ENCODE data around the gene LRRFIP2.
"Not testable (repeated sequence)": the region's sequence is repeated elsewhere in the genome, so short reads cannot be mapped to it uniquely, and the experiment has no call there.

Gene LRRFIP2

GRCh38 chr3:37149257-37149656, 25.1 kb downstream of the LRRFIP2 start:
- Histone ChIP-seq H3K9me3 (ENCODE audit: low read length) (no peaks in the 10 kb centered on the region), H3K36me3 (ENCODE audit: insufficient read depth, low read length) (peaks cover 20% of the 10 kb centered on the region), H3K27me3 (ENCODE audit: insufficient read depth, low read length) (no peaks in the 10 kb centered on the region), H2AFZ (ENCODE audit: low read depth, low read length) (no peak overlapping the region), H3K4me1 (ENCODE audit: insufficient read depth, low read length) (no peaks in the 10 kb centered on the region), H3K4me3 (ENCODE audit: low read length) (no peak overlapping the region)

GRCh38 chr3:37148208-37148607, 26.2 kb downstream of the LRRFIP2 start:
- H3K36me3 ChIP-seq (ENCODE audit: insufficient read depth, low read length), result peaks cover 16% of the 10 kb centered on the region

GRCh38 chr3:37147666-37148065, 26.7 kb downstream of the LRRFIP2 start:
- Histone ChIP-seq H3K9me3 (ENCODE audit: low read length) (peaks cover 3% of the 10 kb centered on the region), H3K36me3 (ENCODE audit: insufficient read depth, low read length) (peaks cover 21% of the 10 kb centered on the region), H3K4me1 (ENCODE audit: insufficient read depth, low read length) (no peaks in the 10 kb centered on the region), H2AFZ (ENCODE audit: low read depth, low read length) (no peak overlapping the region), H3K27me3 (ENCODE audit: insufficient read depth, low read length) (no peaks in the 10 kb centered on the region), H3K4me3 (ENCODE audit: low read length) (no peak overlapping the region)

More at GRCh38 chr3:37148208-37148607, 26.2 kb downstream of the LRRFIP2 start:
- Histone ChIP-seq H3K27me3 (ENCODE audit: insufficient read depth, low read length) (no peaks in the 10 kb centered on the region), H3K4me1 (ENCODE audit: insufficient read depth, low read length) (no peaks in the 10 kb centered on the region), H3K4me3 (ENCODE audit: low read length) (no peak overlapping the region), H3K9me3 (ENCODE audit: low read length) (no peaks in the 10 kb centered on the region), H2AFZ (ENCODE audit: low read depth, low read length) (no peak overlapping the region)

- not testable (repeated sequence) for H3K9me3 ChIP-seq (ENCODE audit: low read length); H3K4me1 ChIP-seq (ENCODE audit: insufficient read depth, low read length); H3K4me3 ChIP-seq (ENCODE audit: low read length); H3K27me3 ChIP-seq (ENCODE audit: insufficient read depth, low read length); H2AFZ ChIP-seq (ENCODE audit: low read depth, low read length)
- H3K36me3 ChIP-seq (ENCODE audit: insufficient read depth, low read length), result peaks cover 22% of the 10 kb centered on the region
These were observed 27.5 kb downstream of the LRRFIP2 start for GRCh38 chr3:37146927-37147326.

DNA sequence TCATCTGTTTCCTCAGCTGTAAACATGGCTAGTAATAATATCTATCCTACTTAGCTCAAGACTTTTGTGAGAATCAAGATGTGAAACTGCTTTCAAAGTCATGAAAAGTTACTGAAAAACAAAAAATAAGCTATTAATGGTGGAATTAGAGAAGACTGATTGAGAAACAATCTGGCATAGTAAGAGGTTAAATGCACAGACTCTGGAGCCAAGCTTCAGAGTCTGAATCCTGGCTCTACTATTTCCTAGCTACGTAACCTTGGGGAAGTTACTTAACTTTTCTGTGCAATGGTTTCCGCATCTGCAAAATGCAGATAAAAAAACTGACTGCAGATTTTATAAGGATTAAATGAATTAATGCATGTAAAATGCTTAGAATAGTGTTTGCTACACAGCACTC, 28.8 kb downstream of the LRRFIP2 start:
- peaks cover 3% of the 10 kb centered on the region for H3K9me3 ChIP-seq (ENCODE audit: low read length)
- H3K36me3 ChIP-seq (ENCODE audit: insufficient read depth, low read length), result peaks cover 22% of the 10 kb centered on the region
- H3K4me1 ChIP-seq (ENCODE audit: insufficient read depth, low read length), result no peaks in the 10 kb centered on the region
- H3K27me3 ChIP-seq (ENCODE audit: insufficient read depth, low read length), result no peaks in the 10 kb centered on the region
- no peak overlapping the region for H3K4me3 ChIP-seq (ENCODE audit: low read length)
- no peak overlapping the region for H2AFZ ChIP-seq (ENCODE audit: low read depth, low read length)

DNA sequence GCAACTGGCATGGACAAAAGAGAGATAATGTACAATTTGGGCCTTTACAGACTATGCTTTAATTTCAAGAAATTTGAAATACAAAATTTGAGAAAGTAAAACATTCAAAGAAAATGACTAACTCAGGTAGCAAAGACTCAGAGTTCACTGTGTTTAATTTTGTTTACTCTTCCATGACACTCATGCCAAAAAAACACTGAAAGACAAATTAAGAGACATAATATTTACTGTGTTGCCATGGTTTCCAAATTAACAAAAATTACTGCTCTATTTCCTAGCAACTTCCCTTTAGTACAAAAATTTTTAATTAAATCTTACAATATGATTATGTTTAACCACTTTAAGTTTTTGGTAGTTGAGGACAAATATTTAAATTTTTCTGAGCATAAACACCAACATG, 29.6 kb downstream of the LRRFIP2 start:
- Histone ChIP-seq H3K9me3 (ENCODE audit: low read length) (peaks cover 3% of the 10 kb centered on the region), H3K36me3 (ENCODE audit: insufficient read depth, low read length) (peaks cover 22% of the 10 kb centered on the region), H3K4me3 (ENCODE audit: low read length) (no peak overlapping the region), H3K4me1 (ENCODE audit: insufficient read depth, low read length) (no peaks in the 10 kb centered on the region), H3K27me3 (ENCODE audit: insufficient read depth, low read length) (no peaks in the 10 kb centered on the region), H2AFZ (ENCODE audit: low read depth, low read length) (no peak overlapping the region)

GRCh38 chr3:37143821-37144220, 30.6 kb downstream of the LRRFIP2 start:
- Histone ChIP-seq H3K27me3 (ENCODE audit: insufficient read depth, low read length) (no peaks in the 10 kb centered on the region), H3K4me3 (ENCODE audit: low read length) (no peak overlapping the region), H2AFZ (ENCODE audit: low read depth, low read length) (no peak overlapping the region), H3K36me3 (ENCODE audit: insufficient read depth, low read length) (peaks cover 22% of the 10 kb centered on the region), H3K4me1 (ENCODE audit: insufficient read depth, low read length) (no peaks in the 10 kb centered on the region), H3K9me3 (ENCODE audit: low read length) (peaks cover 3% of the 10 kb centered on the region)

GRCh38 chr3:37141676-37142075, 32.7 kb downstream of the LRRFIP2 start:
- Histone ChIP-seq H3K4me3 (ENCODE audit: low read length) (no peak overlapping the region), H3K9me3 (ENCODE audit: low read length) (peaks cover 3% of the 10 kb centered on the region), H3K36me3 (ENCODE audit: insufficient read depth, low read length) (peaks cover 9% of the 10 kb centered on the region), H2AFZ (ENCODE audit: low read depth, low read length) (no peak overlapping the region), H3K27me3 (ENCODE audit: insufficient read depth, low read length) (no peaks in the 10 kb centered on the region), H3K4me1 (ENCODE audit: insufficient read depth, low read length) (no peaks in the 10 kb centered on the region)

DNA sequence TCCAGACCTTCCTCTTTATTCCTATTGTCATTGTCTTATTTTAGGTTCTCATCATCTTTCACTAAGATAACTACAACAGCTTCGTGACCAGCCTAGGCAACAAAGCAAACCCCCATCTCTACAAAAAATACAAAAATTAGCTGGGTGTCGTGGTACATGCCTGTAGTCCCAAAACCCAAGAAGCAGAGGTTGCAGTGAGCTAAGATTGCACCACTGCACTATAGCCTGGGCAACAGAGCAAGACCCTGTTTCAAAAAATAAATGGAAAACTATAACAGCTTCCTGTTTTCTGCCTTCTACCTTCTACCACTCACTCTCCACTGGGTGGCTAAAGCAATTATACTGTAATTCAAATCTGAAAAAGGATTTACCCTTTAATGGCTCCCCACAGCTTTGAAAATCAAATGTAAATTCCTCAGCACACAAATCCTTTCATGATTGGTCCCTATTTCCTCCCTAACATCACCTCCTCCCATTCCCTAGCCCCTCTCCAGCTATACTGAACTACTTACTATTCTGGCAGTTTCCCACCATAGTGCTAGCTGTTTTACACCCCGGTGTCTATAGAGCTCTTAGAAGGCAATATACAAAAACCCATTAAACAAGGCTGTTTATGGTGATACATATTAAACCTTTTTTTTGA, 33.4 kb downstream of the LRRFIP2 start:
- H3K4me1 ChIP-seq (ENCODE audit: insufficient read depth, low read length), result no peaks in the 10 kb centered on the region
- no peak overlapping the region for H2AFZ ChIP-seq (ENCODE audit: low read depth, low read length)
- H3K9me3 ChIP-seq (ENCODE audit: low read length), result peaks cover 3% of the 10 kb centered on the region
- H3K36me3 ChIP-seq (ENCODE audit: insufficient read depth, low read length), result peaks cover 9% of the 10 kb centered on the region
- no peaks in the 10 kb centered on the region for H3K27me3 ChIP-seq (ENCODE audit: insufficient read depth, low read length)
- no peak overlapping the region for H3K4me3 ChIP-seq (ENCODE audit: low read length)

DNA sequence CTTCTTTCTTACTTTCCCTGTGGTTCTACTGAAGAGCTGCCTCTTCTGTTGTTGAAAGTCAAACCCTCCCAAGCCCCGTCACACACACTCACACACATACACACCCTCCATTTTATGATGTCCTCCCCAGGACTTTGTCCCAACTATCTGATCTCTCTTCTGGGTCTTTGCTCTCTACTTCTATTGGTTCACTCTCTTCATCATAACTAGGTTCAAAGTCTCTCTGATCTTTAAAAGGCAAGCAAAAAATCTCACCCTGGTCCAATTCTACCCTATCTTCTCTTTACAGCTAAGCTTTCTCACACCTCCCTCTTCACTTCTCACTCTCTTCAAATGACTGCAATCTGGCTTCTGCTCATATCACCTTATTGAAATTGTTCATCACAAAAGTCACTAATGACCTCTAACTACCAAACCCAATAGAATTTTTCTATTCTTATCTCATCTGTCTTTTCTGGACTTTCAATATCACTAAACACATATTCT, 34.8 kb downstream of the LRRFIP2 start:
- H3K27me3 ChIP-seq (ENCODE audit: insufficient read depth, low read length), result no peaks in the 10 kb centered on the region
- no peak overlapping the region for H3K4me3 ChIP-seq (ENCODE audit: low read length)
- no peaks in the 10 kb centered on the region for H3K4me1 ChIP-seq (ENCODE audit: insufficient read depth, low read length)
- H3K9me3 ChIP-seq (ENCODE audit: low read length), result peaks cover 3% of the 10 kb centered on the region
- no peak overlapping the region for H2AFZ ChIP-seq (ENCODE audit: low read depth, low read length)
- peaks cover 7% of the 10 kb centered on the region for H3K36me3 ChIP-seq (ENCODE audit: insufficient read depth, low read length)

- no peaks in the 10 kb centered on the region for H3K4me1 ChIP-seq (ENCODE audit: insufficient read depth, low read length)
- no peak overlapping the region for H3K4me3 ChIP-seq (ENCODE audit: low read length)
- peaks cover 5% of the 10 kb centered on the region for H3K36me3 ChIP-seq (ENCODE audit: insufficient read depth, low read length)
- no peak overlapping the region for H2AFZ ChIP-seq (ENCODE audit: low read depth, low read length)
- H3K9me3 ChIP-seq (ENCODE audit: low read length), result peaks cover 3% of the 10 kb centered on the region
- no peaks in the 10 kb centered on the region for H3K27me3 ChIP-seq (ENCODE audit: insufficient read depth, low read length)
These were observed 35.6 kb downstream of the LRRFIP2 start for GRCh38 chr3:37138816-37139215.

- Histone ChIP-seq H3K4me3 (ENCODE audit: low read length) (no peak overlapping the region), H2AFZ (ENCODE audit: low read depth, low read length) (no peak overlapping the region), H3K36me3 (ENCODE audit: insufficient read depth, low read length) (no peaks in the 10 kb centered on the region), H3K9me3 (ENCODE audit: low read length) (no peaks in the 10 kb centered on the region), H3K27me3 (ENCODE audit: insufficient read depth, low read length) (no peaks in the 10 kb centered on the region), H3K4me1 (ENCODE audit: insufficient read depth, low read length) (no peaks in the 10 kb centered on the region)
These were observed 36.9 kb downstream of the LRRFIP2 start for GRCh38 chr3:37137516-37137915.

- Histone ChIP-seq H2AFZ (ENCODE audit: low read depth, low read length) (no peak overlapping the region), H3K36me3 (ENCODE audit: insufficient read depth, low read length) (no peaks in the 10 kb centered on the region), H3K4me1 (ENCODE audit: insufficient read depth, low read length) (peaks cover 6% of the 10 kb centered on the region), H3K27me3 (ENCODE audit: insufficient read depth, low read length) (no peaks in the 10 kb centered on the region), H3K4me3 (ENCODE audit: low read length) (no peak overlapping the region), H3K9me3 (ENCODE audit: low read length) (no peaks in the 10 kb centered on the region)
These were observed 38.3 kb downstream of the LRRFIP2 start for GRCh38 chr3:37136067-37136466.

DNA sequence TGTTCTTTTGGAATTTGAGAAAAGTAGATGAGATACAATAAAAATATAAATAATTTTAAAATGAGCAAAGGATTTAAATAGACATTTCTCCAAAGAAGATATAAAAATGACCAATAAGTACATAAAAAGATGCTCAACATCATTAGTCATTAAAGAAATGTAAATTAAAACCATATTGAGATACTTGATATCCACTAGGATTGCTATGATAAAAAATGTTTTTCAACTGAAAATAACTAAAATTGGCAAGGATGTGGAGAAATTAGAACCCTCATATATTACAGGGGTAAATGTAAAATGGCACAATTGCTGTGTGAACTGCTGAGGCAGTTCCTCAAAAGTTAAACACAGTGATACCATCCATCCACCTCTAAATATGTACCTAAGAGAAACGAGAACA, 38.8 kb downstream of the LRRFIP2 start:
- Histone ChIP-seq H3K4me1 (ENCODE audit: insufficient read depth, low read length) (peaks cover 6% of the 10 kb centered on the region), H2AFZ (ENCODE audit: low read depth, low read length) (no peak overlapping the region), H3K36me3 (ENCODE audit: insufficient read depth, low read length) (no peaks in the 10 kb centered on the region), H3K9me3 (ENCODE audit: low read length) (no peaks in the 10 kb centered on the region), H3K4me3 (ENCODE audit: low read length) (no peak overlapping the region), H3K27me3 (ENCODE audit: insufficient read depth, low read length) (no peaks in the 10 kb centered on the region)

Measured in neuron (in vitro differentiated cells).